Right lung (tissue), 10 donors: ENCODE results near the gene AMMECR1. TPM values are rescaled to one million over a fixed set of nuclear protein-coding genes. Genes with fewer than 3 reads are reported as not detected.
"Not testable (repeated sequence)": the region's sequence is repeated elsewhere in the genome, so short reads cannot be mapped to it uniquely, and the experiment has no call there.

Source experiments
- DNase-seq, 2 donors: peaks; one replicate each; pipeline ENCODE4 v3.0.0-alpha.2; 2013
- long read RNA-seq, 8 donors: transcript quantifications; one replicate each; lab custom pipeline, GENCODE V29; 2026
- polyA plus RNA-seq, 5 donors: library from polyadenylated mRNA; unstranded; fragments of 120-200 nt; gene quantifications; one replicate each; pipeline versions ENCODE4 v1.2.1 to v1.2.3, GENCODE V29; 2013; ENCODE audit warnings: inconsistent platforms in 1 of 5, low replicate concordance in 1 of 5; ENCODE audit not compliant: insufficient read length in 5 of 5, insufficient read depth in 1 of 5

The AMMECR1 gene
- polyA plus RNA-seq: 10 to 100 TPM; 10.1 to 14.5 (median 13.2) TPM
- long read RNA-seq, donor 1, full-length matches to known transcripts: 3 of 3 reads
- long read RNA-seq, donor 1, partial matches to known transcripts: 0 of 3 reads
- long read RNA-seq, donor 1, other reads (novel, unspliced or antisense): 0 of 3 reads
- long read RNA-seq, donor 2, full-length matches to known transcripts: 3 of 3 reads
- long read RNA-seq, donor 2, partial matches to known transcripts: 0 of 3 reads
- long read RNA-seq, donor 2, other reads (novel, unspliced or antisense): 0 of 3 reads
- long read RNA-seq, donor 3, full-length matches to known transcripts: 1 of 1 reads
- long read RNA-seq, donor 3, partial matches to known transcripts: 0 of 1 reads
- long read RNA-seq, donor 3, other reads (novel, unspliced or antisense): 0 of 1 reads
- long read RNA-seq, donor 4: 0 reads
- long read RNA-seq, donor 5, full-length matches to known transcripts: 3 of 3 reads
- long read RNA-seq, donor 5, partial matches to known transcripts: 0 of 3 reads
- long read RNA-seq, donor 5, other reads (novel, unspliced or antisense): 0 of 3 reads
- long read RNA-seq, donor 6, full-length matches to known transcripts: 5 of 5 reads
- long read RNA-seq, donor 6, partial matches to known transcripts: 0 of 5 reads
- long read RNA-seq, donor 6, other reads (novel, unspliced or antisense): 0 of 5 reads
- long read RNA-seq, donor 7: 0 reads
- long read RNA-seq, donor 8, full-length matches to known transcripts: 1 of 1 reads
- long read RNA-seq, donor 8, partial matches to known transcripts: 0 of 1 reads
- long read RNA-seq, donor 8, other reads (novel, unspliced or antisense): 0 of 1 reads

GRCh38 chrX:110317820-110318663 lies at the start of gene AMMECR1:
Gene AMMECR1 (minus strand): TSS chrX:110318085. CDS start chrX:110318071, 14 bp downstream.
- DNase-seq: peak; percentile 76 to 80

GRCh38 chrX:110363244-110363643 lies 45.4 kb upstream of the AMMECR1 start:
- no peak for DNase-seq

- no peak for DNase-seq
Observed at GRCh38 chrX:110359273-110359672, 41.4 kb upstream of the AMMECR1 start.

GRCh38 chrX:110358548-110358947 lies 40.7 kb upstream of the AMMECR1 start, which contains the start of gene RTL9:
Gene RTL9 (plus strand): TSS chrX:110358848. CDS start chrX:110450618, 91,770 bp downstream.
- no peak for DNase-seq

GRCh38 chrX:110346681-110347080 lies 28.8 kb upstream of the AMMECR1 start:
- DNase-seq: no peak

GRCh38 chrX:110341189-110342035 lies 23.5 kb upstream of the AMMECR1 start:
- DNase-seq: no peak

- no peak for DNase-seq
Observed at GRCh38 chrX:110338935-110339334, 21.1 kb upstream of the AMMECR1 start.

- not testable (repeated sequence) for DNase-seq
Observed at GRCh38 chrX:110333458-110333857, 15.6 kb upstream of the AMMECR1 start.

- DNase-seq: no peak
Observed at GRCh38 chrX:110331444-110332030, 13.7 kb upstream of the AMMECR1 start.

- not testable (repeated sequence) for DNase-seq
Observed at GRCh38 chrX:110328613-110329012, 10.7 kb upstream of the AMMECR1 start.

GRCh38 chrX:110327336-110327735 lies 9.5 kb upstream of the AMMECR1 start:
- DNase-seq: no peak

- DNase-seq: no peak
Observed at GRCh38 chrX:110326712-110327111, 8.8 kb upstream of the AMMECR1 start.

GRCh38 chrX:110322603-110323002 lies 4.7 kb upstream of the AMMECR1 start:
- no peak for DNase-seq

- DNase-seq: no peak
Observed at GRCh38 chrX:110321670-110322069, 3.8 kb upstream of the AMMECR1 start.

- DNase-seq: no peak
Observed at GRCh38 chrX:110321081-110321480, 3.2 kb upstream of the AMMECR1 start.

GRCh38 chrX:110320381-110320987 lies 2.6 kb upstream of the AMMECR1 start:
- DNase-seq: no peak

GRCh38 chrX:110318664-110318968 lies 731 bp upstream of the AMMECR1 start:
- DNase-seq: no peak

GRCh38 chrX:110317061-110317819 lies 645 bp downstream of the AMMECR1 start:
- peak in 1 of 2 donors; percentile 12 for DNase-seq
